Colonic mucosa (tissue), 4 donors: ENCODE data around the gene NLRP5. TPM values are rescaled to one million over a fixed set of nuclear protein-coding genes. Genes with fewer than 3 reads are reported as not detected.

Source experiments
- DNase-seq: peaks from one replicate; pipeline ENCODE4 v3.0.0-alpha.2; 2020
- H3K27ac ChIP-seq: fragments of 200-600 bp; one replicate; pipeline ENCODE4 v1.8.0; 2021
- H3K27me3 ChIP-seq: fragments of 200-600 bp; one replicate; pipeline ENCODE4 v1.8.0; 2021
- H3K36me3 ChIP-seq: fragments of 200-600 bp; one replicate; pipeline ENCODE4 v1.8.0; 2021
- H3K4me1 ChIP-seq: fragments of 200-600 bp; one replicate; pipeline ENCODE4 v1.8.0; 2021; ENCODE audit warnings: mild to moderate bottlenecking
- H3K4me3 ChIP-seq: fragments of 200-600 bp; one replicate; pipeline ENCODE4 v1.8.0; 2021
- H3K9ac ChIP-seq, 2 donors: one replicate each; pipeline ENCODE4 v1.7.0; 2013; ENCODE audit warnings: control low read depth in 2 of 2, low read depth in 2 of 2, low read length in 2 of 2
- H3K9me3 ChIP-seq: fragments of 200-600 bp; one replicate; pipeline ENCODE4 v1.8.0; 2021
- intact Hi-C: fragments of 100-400 bp; cut with DNase I; formaldehyde crosslinking; loops from one replicate; pipeline ENCODE4 v1.14.1; 2022
- total RNA-seq, 2 donors: library from RNA; stranded (reverse); fragmentation: NEBNext Ultra II Directional in 1 of 2; extraction: Animal tissue kit (Norgen Biotek cat#: 25700) in 1 of 2; gene quantifications; one replicate each; pipeline ENCODE4 v1.2.1, GENCODE V29; 2021
- TF ChIP-seq, protein P1 (sequence below): fragments of 200-600 bp; IDR thresholded peaks from one replicate; pipeline ENCODE4 v1.8.0; 2022; ENCODE audit warnings: antibody characterized with exemption, mild to moderate bottlenecking
- donor health status: healthy.
- donor health status: DM: no; HTN: no; CAD: no.
- donor health status: DM: no; HTN: no; CAD: no.

NLRP5 gene
- total RNA-seq, 2 donors from 2014 or later, result not detected

DNA sequence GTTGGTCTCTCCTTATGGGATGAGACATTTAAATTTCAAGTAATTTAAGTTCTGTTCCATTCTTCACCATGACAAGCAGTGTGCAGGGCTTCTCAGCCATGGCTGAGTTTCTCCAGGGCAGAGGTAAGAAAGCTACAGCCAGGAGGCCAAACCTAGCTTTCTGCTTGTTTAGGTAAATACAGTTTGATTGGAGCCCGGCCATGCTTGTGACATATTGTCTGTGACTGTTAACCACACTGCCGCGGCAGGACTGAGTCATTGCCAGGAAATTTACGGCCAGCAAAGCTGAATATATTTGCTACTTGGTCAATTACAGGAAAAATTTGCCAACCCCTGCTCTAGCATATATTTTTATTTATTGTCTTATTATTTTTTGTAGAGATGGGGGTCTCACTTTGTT, 28.2 kb upstream of the NLRP5 start:
- DNase-seq, result no peak
- H3K27me3 ChIP-seq, result no peaks in the 10 kb centered on the region
- no peak overlapping the region for H3K9ac ChIP-seq
- intact Hi-C loops, result no loop called here
- H3K9me3 ChIP-seq, result no peaks in the 10 kb centered on the region
- TF ChIP-seq, protein P1, sequence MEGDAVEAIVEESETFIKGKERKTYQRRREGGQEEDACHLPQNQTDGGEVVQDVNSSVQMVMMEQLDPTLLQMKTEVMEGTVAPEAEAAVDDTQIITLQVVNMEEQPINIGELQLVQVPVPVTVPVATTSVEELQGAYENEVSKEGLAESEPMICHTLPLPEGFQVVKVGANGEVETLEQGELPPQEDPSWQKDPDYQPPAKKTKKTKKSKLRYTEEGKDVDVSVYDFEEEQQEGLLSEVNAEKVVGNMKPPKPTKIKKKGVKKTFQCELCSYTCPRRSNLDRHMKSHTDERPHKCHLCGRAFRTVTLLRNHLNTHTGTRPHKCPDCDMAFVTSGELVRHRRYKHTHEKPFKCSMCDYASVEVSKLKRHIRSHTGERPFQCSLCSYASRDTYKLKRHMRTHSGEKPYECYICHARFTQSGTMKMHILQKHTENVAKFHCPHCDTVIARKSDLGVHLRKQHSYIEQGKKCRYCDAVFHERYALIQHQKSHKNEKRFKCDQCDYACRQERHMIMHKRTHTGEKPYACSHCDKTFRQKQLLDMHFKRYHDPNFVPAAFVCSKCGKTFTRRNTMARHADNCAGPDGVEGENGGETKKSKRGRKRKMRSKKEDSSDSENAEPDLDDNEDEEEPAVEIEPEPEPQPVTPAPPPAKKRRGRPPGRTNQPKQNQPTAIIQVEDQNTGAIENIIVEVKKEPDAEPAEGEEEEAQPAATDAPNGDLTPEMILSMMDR, result no peak
- H3K27ac ChIP-seq, result no peak overlapping the region
- no peaks in the 10 kb centered on the region for H3K4me1 ChIP-seq
- H3K4me3 ChIP-seq, result no peak overlapping the region
- no peaks in the 10 kb centered on the region for H3K36me3 ChIP-seq

DNA sequence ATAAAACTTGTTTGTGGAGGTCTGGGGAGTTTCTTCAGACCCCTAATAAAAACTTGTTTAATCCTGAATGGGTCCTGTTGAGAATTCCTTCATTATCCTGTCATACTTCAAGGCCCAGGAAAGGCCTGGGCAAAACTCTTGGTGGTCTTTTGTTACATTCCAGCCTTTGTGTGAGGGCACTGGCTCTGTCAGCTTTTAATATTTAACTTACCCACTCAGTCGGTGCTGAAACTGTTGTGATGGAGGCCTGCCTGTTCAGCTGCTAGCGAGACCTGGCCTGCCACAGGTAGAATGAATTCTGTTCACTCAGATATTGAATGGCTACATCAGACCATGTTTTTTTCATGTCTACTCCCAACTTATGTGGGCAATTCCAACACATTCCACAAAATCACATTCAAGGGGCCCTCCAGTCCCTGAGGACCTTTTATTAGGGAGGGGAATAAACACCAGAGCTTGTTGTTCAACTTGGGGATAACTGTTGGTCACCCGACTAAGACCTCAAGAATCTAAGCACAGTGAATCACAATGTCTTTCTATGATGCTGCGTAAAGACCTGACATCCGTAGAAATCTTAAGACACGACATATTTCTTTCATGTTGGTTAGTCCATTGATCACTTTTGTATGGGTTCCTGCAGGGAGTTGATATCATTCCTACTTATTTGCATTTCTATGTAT, 26.4 kb upstream of the NLRP5 start:
- H3K9ac ChIP-seq, result no peak overlapping the region
- TF ChIP-seq, protein P1, result no peak
- intact Hi-C loops, result no loop called here

DNA sequence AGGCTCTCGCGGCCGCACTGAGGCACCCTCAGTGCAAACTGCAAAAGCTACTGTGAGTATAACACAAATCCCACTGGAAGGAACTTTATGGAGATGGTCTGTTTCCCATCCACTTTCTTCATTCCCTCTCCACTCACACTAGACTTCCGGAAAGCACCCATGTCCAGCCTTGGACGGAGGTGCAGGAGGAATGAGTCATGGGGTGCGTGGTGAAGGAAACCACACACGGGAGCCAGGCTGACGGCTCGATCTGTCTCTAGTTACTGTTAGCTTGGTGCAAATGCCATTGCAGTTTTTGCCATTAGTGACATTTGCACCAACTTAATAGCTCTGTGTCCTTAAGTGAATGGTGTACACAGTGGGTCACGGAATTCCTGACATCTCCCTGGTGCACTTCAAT, 24.4 kb upstream of the NLRP5 start:
- TF ChIP-seq, protein P1, result no peak
- H3K4me1 ChIP-seq, result no peaks in the 10 kb centered on the region

More for the DNA sequence above, 26.4 kb upstream of the NLRP5 start:
- DNase-seq, result no peak
- Histone ChIP-seq H3K4me1 (no peaks in the 10 kb centered on the region), H3K4me3 (no peak overlapping the region), H3K36me3 (no peaks in the 10 kb centered on the region), H3K27me3 (no peaks in the 10 kb centered on the region), H3K27ac (no peak overlapping the region), H3K9me3 (no peaks in the 10 kb centered on the region)

DNA sequence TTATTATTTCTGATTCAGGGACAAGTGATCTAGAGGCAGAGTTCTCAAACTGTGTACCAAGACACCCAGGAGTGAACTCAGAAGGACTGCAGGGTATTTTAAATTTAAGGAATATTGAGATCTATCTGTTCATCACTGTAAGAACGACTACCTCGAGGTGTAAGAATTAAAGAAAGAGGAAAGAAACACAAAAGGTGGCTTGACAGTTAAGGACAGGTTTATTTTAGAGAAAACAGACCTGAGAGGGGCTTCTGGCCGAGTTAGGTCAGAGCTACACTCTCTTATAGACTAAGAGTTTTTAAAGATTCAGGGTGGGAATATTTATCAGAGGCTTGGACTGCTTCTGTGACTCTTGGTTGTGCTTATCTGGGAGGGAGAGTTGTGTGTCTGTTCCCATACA, 12.6 kb upstream of the NLRP5 start:
- TF ChIP-seq, protein P1, result no peak
- no peak overlapping the region for H3K4me3 ChIP-seq
- H3K9ac ChIP-seq, result no peak overlapping the region
- no peaks in the 10 kb centered on the region for H3K9me3 ChIP-seq
- no peaks in the 10 kb centered on the region for H3K27me3 ChIP-seq
- intact Hi-C loops, result no loop called here
- no peaks in the 10 kb centered on the region for H3K4me1 ChIP-seq
- H3K27ac ChIP-seq, result no peak overlapping the region
- DNase-seq, result no peak
- no peaks in the 10 kb centered on the region for H3K36me3 ChIP-seq

More for the DNA sequence above, 24.4 kb upstream of the NLRP5 start:
- DNase-seq, result no peak
- intact Hi-C loops, result no loop called here
- no peak overlapping the region for H3K9ac ChIP-seq
- no peaks in the 10 kb centered on the region for H3K27me3 ChIP-seq
- no peak overlapping the region for H3K27ac ChIP-seq
- no peak overlapping the region for H3K4me3 ChIP-seq
- no peaks in the 10 kb centered on the region for H3K36me3 ChIP-seq
- H3K9me3 ChIP-seq, result no peaks in the 10 kb centered on the region

DNA sequence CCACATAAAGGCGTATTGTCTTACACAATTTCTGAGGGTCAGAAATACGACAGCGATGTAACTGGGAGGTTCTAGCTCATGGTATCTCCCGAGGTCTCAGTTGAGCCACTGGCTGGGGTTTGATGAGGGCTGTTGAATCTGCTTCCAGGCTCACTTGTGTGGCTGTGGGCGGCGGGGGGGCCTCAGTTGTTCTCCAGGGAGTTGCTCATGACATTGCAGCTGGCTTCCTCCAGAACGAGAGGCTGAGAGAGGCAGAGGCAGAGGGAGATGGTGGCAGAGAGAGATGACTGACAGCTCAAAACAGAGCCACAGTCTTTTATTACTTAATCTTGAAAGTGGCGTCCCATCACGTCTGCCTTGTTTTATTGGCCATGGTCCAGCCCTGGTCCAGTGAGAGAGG, 6.2 kb upstream of the NLRP5 start:
- no peak overlapping the region for H3K9ac ChIP-seq
- TF ChIP-seq, protein P1, result no peak
- H3K4me3 ChIP-seq, result no peak overlapping the region
- H3K9me3 ChIP-seq, result no peaks in the 10 kb centered on the region
- H3K4me1 ChIP-seq, result no peaks in the 10 kb centered on the region
- no peaks in the 10 kb centered on the region for H3K36me3 ChIP-seq
- no peaks in the 10 kb centered on the region for H3K27me3 ChIP-seq
- DNase-seq, result no peak
- intact Hi-C loops, result no loop called here
- H3K27ac ChIP-seq, result no peak overlapping the region
